Activated T-helper 1 cell treated with anti-CD3 and anti-CD28 coated beads, Interleukin-2, amount 50 U/mL, for 16 hours (primary cell): Measurements from ENCODE around the gene ZCCHC14.
"Not testable (repeated sequence)": the region's sequence is repeated elsewhere in the genome, so short reads cannot be mapped to it uniquely, and the experiment has no call there.

Source experiments
- DNase-seq, 2 donors: peaks; one replicate each; pipeline ENCODE4 v3.0.0-alpha.2; 2020; ENCODE audit warnings: low read depth in 1 of 2, low spot score in 1 of 2

Gene ZCCHC14

GRCh38 chr16:87525352-87525751, 32.5 kb upstream of the ZCCHC14 start:
- no peak for DNase-seq

- DNase-seq = no peak
Observed at GRCh38 chr16:87524407-87524806, 31.6 kb upstream of the ZCCHC14 start.

GRCh38 chr16:87523605-87524004, 30.8 kb upstream of the ZCCHC14 start:
- not testable (repeated sequence) for DNase-seq

GRCh38 chr16:87521764-87522163, 28.9 kb upstream of the ZCCHC14 start:
- DNase-seq = not testable (repeated sequence)

- not testable (repeated sequence) for DNase-seq
Observed at GRCh38 chr16:87519170-87519569, 26.3 kb upstream of the ZCCHC14 start.

GRCh38 chr16:87518430-87519051, 25.7 kb upstream of the ZCCHC14 start:
- not testable (repeated sequence) for DNase-seq

- DNase-seq = not testable (repeated sequence)
Observed at GRCh38 chr16:87517610-87518429, 25.0 kb upstream of the ZCCHC14 start.

- no peak for DNase-seq
Observed at GRCh38 chr16:87516361-87516760, 23.5 kb upstream of the ZCCHC14 start.

- DNase-seq = no peak
Observed at GRCh38 chr16:87515475-87516330, 22.9 kb upstream of the ZCCHC14 start.

- not testable (repeated sequence) for DNase-seq
Observed at GRCh38 chr16:87509778-87510177, 17.0 kb upstream of the ZCCHC14 start.

- DNase-seq = no peak
Observed at GRCh38 chr16:87507351-87508069, 14.7 kb upstream of the ZCCHC14 start.

GRCh38 chr16:87506423-87507350, 13.9 kb upstream of the ZCCHC14 start:
- no peak for DNase-seq

GRCh38 chr16:87505834-87506233, 13.0 kb upstream of the ZCCHC14 start:
- no peak for DNase-seq

- DNase-seq = not testable (repeated sequence)
Observed at GRCh38 chr16:87503232-87503937, 10.6 kb upstream of the ZCCHC14 start.

GRCh38 chr16:87502308-87502969, 9.6 kb upstream of the ZCCHC14 start:
- no peak for DNase-seq

GRCh38 chr16:87501117-87501516, 8.3 kb upstream of the ZCCHC14 start:
- DNase-seq = no peak

GRCh38 chr16:87499189-87499486, 6.3 kb upstream of the ZCCHC14 start:
- DNase-seq = no peak

GRCh38 chr16:87498324-87499188, 5.7 kb upstream of the ZCCHC14 start:
- no peak for DNase-seq
